SU-DHL-6 (cell line): ENCODE results near the gene MED23.

ENCODE experiments used
- EZH2phosphoT487 ChIP-seq: fragments of 200-600 bp; sonication (generic), shearing (Covaris generic); conservative IDR thresholded peaks from 2 replicates; pipeline ENCODE4 v1.6.1; 2018; ENCODE audit warnings: mild to moderate bottlenecking, antibody characterized with exemption, low read length, moderate library complexity, mixed read lengths
- TF ChIP-seq, protein P1 (sequence below): fragments of 200-600 bp; sonication (generic); IDR thresholded peaks from one replicate; pipeline ENCODE4 v1.5.1; 2017; ENCODE audit warnings: antibody characterized with exemption, mild to moderate bottlenecking, low read length, moderate library complexity; ENCODE audit not compliant: insufficient read depth, poor library complexity, severe bottlenecking

DNA sequence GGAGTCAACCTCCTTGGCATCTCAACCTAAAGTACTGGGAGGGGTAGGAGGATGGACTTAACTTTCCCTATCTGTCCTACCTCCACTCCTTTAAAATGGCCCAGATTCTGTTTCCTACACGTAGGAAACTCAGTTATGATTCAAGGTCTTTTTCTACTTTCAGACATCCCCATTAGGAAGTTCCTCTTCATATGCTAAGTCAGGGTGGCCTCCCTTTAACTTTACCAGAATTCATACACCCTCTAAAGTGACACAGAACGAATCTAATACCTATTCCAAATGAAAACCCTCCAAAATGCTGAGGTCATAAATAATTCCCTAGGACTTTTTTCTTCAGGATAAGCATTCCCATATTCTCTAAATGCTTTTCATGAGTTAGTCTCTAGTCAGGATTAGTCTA lies 39.4 kb downstream of the MED23 start:
- no peak for TF ChIP-seq EZH2phosphoT487
- TF ChIP-seq, protein P1, sequence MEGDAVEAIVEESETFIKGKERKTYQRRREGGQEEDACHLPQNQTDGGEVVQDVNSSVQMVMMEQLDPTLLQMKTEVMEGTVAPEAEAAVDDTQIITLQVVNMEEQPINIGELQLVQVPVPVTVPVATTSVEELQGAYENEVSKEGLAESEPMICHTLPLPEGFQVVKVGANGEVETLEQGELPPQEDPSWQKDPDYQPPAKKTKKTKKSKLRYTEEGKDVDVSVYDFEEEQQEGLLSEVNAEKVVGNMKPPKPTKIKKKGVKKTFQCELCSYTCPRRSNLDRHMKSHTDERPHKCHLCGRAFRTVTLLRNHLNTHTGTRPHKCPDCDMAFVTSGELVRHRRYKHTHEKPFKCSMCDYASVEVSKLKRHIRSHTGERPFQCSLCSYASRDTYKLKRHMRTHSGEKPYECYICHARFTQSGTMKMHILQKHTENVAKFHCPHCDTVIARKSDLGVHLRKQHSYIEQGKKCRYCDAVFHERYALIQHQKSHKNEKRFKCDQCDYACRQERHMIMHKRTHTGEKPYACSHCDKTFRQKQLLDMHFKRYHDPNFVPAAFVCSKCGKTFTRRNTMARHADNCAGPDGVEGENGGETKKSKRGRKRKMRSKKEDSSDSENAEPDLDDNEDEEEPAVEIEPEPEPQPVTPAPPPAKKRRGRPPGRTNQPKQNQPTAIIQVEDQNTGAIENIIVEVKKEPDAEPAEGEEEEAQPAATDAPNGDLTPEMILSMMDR = no peak
